Vagina (tissue), 2 donors: ENCODE results near the gene MYRIP. TPM values are rescaled to one million over a fixed set of nuclear protein-coding genes. Genes with fewer than 3 reads are reported as not detected.
A peak's percentile ranks its signal among the peaks of the same experiment; 100 is the strongest.

ENCODE experiments used
- DNase-seq, 2 donors: peaks; one replicate each; pipeline ENCODE4 v3.0.0-alpha.2; 2017; ENCODE audit errors: extremely low spot score in 2 of 2
- H3K27ac ChIP-seq: fragments of 200-600 bp; sonication (generic); one replicate; pipeline ENCODE4 v1.5.1; 2019
- H3K27me3 ChIP-seq: fragments of 200-600 bp; sonication (generic); one replicate; pipeline ENCODE4 v1.5.1; 2019
- H3K36me3 ChIP-seq, 2 donors: fragments of 200-600 bp; sonication (generic); one replicate each; pipeline ENCODE4 v1.5.1; 2017 to 2019
- H3K4me1 ChIP-seq: fragments of 200-600 bp; sonication (generic); one replicate; pipeline ENCODE4 v1.5.1; 2019
- H3K4me3 ChIP-seq, 2 donors: fragments of 200-600 bp; sonication (generic); 1 replicate in 1 of 2; 2 replicates in 1 of 2; pipeline ENCODE4 v1.5.1; 2016 to 2019
- H3K9me3 ChIP-seq: fragments of 200-600 bp; sonication (generic); one replicate; pipeline ENCODE4 v1.5.1; 2019
- CTCF ChIP-seq, 3 experiments: fragments of 450-650 bp in 2 of 3; fragments of 200-600 bp in 1 of 3; sonication (generic) in 1 of 3; IDR thresholded peaks; one replicate each; pipeline ENCODE4 v1.5.1; 2017 to 2019; ENCODE audit warnings: antibody characterized with exemption in 3 of 3, mild to moderate bottlenecking in 2 of 3, moderate library complexity in 2 of 3
- POLR2A ChIP-seq, 2 donors: fragments of 450-650 bp; IDR thresholded peaks; one replicate each; pipeline ENCODE4 v1.6.1; 2017; ENCODE audit warnings: antibody characterized with exemption in 2 of 2, mild to moderate bottlenecking in 2 of 2, moderate library complexity in 2 of 2
- POLR2AphosphoS5 ChIP-seq, 2 donors: sonication (generic); formaldehyde crosslinking; IDR thresholded peaks; one replicate each; pipeline ENCODE4 v1.9.0; 2017; ENCODE audit warnings: antibody characterized with exemption in 2 of 2, mild to moderate bottlenecking in 2 of 2, low read depth in 1 of 2; ENCODE audit not compliant: insufficient read depth in 1 of 2
- intact Hi-C: fragments of 100-400 bp; cut with DNase I; formaldehyde crosslinking; loops from one replicate; pipeline ENCODE4 v1.15.1; 2023
- total RNA-seq: library from RNA; depleted of rRNA; stranded (reverse); fragments of >200 nt; gene quantifications from one replicate; pipeline ENCODE4 v1.2.3, GENCODE V29; 2016

MYRIP gene
- total RNA-seq, 1 donor from 2014 or later, result 7.4 TPM

- H3K27me3 ChIP-seq, result no peaks in the 10 kb centered on the region
- peaks cover 12% of the 10 kb centered on the region for H3K4me1 ChIP-seq
- no peak for DNase-seq
- TF ChIP-seq CTCF (IDR thresholded peaks at IDR 0.05), result no peak
- TF ChIP-seq POLR2A (IDR thresholded peaks at IDR 0.05), result no peak
- no peak for TF ChIP-seq POLR2AphosphoS5 (IDR thresholded peaks at IDR 0.05; ENCODE audit: insufficient read depth in 1 of 2, low read depth in 1 of 2)
- intact Hi-C loops, result no loop called here
- H3K36me3 ChIP-seq, result no peaks in the 10 kb centered on the region
- no peaks in the 10 kb centered on the region for H3K9me3 ChIP-seq
- H3K4me3 ChIP-seq, result no peak overlapping the region
- H3K27ac ChIP-seq, result no peak overlapping the region
Measured at GRCh38 chr3:39936848-39937247, 127.4 kb downstream of the MYRIP start.

GRCh38 chr3:39937315-39937714 lies 127.9 kb downstream of the MYRIP start:
- Histone ChIP-seq H3K4me1 (peaks cover 12% of the 10 kb centered on the region), H3K27me3 (no peaks in the 10 kb centered on the region), H3K36me3 (no peaks in the 10 kb centered on the region), H3K27ac (no peak overlapping the region), H3K4me3 (no peak overlapping the region), H3K9me3 (no peaks in the 10 kb centered on the region)
- no peak for DNase-seq
- intact Hi-C loops, result no loop called here
- TF ChIP-seq POLR2AphosphoS5 (IDR thresholded peaks at IDR 0.05; ENCODE audit: insufficient read depth in 1 of 2, low read depth in 1 of 2), result no peak
- no peak for TF ChIP-seq POLR2A (IDR thresholded peaks at IDR 0.05)
- no peak for TF ChIP-seq CTCF (IDR thresholded peaks at IDR 0.05)

- Histone ChIP-seq H3K27me3 (no peaks in the 10 kb centered on the region), H3K9me3 (no peaks in the 10 kb centered on the region), H3K36me3 (no peaks in the 10 kb centered on the region), H3K4me1 (peaks cover 12% of the 10 kb centered on the region), H3K27ac (no peak overlapping the region), H3K4me3 (no peak overlapping the region)
- intact Hi-C loops, result no loop called here
- no peak for TF ChIP-seq CTCF (IDR thresholded peaks at IDR 0.05)
- no peak for TF ChIP-seq POLR2A (IDR thresholded peaks at IDR 0.05)
- no peak for TF ChIP-seq POLR2AphosphoS5 (IDR thresholded peaks at IDR 0.05; ENCODE audit: insufficient read depth in 1 of 2, low read depth in 1 of 2)
- no peak for DNase-seq
Measured at GRCh38 chr3:39937874-39938273, 128.5 kb downstream of the MYRIP start.

- TF ChIP-seq CTCF (IDR thresholded peaks at IDR 0.05) (no peak), POLR2AphosphoS5 (IDR thresholded peaks at IDR 0.05; ENCODE audit: insufficient read depth in 1 of 2, low read depth in 1 of 2) (no peak), POLR2A (IDR thresholded peaks at IDR 0.05) (no peak)
- Histone ChIP-seq H3K4me3 (no peak overlapping the region), H3K36me3 (no peaks in the 10 kb centered on the region), H3K27ac (no peak overlapping the region), H3K9me3 (no peaks in the 10 kb centered on the region), H3K4me1 (no peaks in the 10 kb centered on the region), H3K27me3 (no peaks in the 10 kb centered on the region)
- intact Hi-C loops, result no loop called here
- DNase-seq, result no peak
Measured at GRCh38 chr3:39941931-39942330, 132.5 kb downstream of the MYRIP start.

- Histone ChIP-seq H3K27me3 (no peaks in the 10 kb centered on the region), H3K4me3 (no peak overlapping the region), H3K9me3 (no peaks in the 10 kb centered on the region), H3K4me1 (peaks cover 24% of the 10 kb centered on the region), H3K36me3 (no peaks in the 10 kb centered on the region), H3K27ac (no peak overlapping the region)
- peak in 1 of 2 donors; percentile 61 for TF ChIP-seq POLR2AphosphoS5 (IDR thresholded peaks at IDR 0.05; ENCODE audit: insufficient read depth in 1 of 2, low read depth in 1 of 2)
- TF ChIP-seq CTCF (IDR thresholded peaks at IDR 0.05), result no peak
- no peak for TF ChIP-seq POLR2A (IDR thresholded peaks at IDR 0.05)
- intact Hi-C loops, result no loop called here
- DNase-seq, result no peak
Measured at GRCh38 chr3:39960515-39961191, 151.2 kb downstream of the MYRIP start.
